A549 (cell line): ENCODE results near the gene COASY.

ENCODE experiments used
- ATOH8 ChIP-seq: fragments of 250-450 bp; sonication (Bioruptor Pico); IDR thresholded peaks from 2 replicates; pipeline ENCODE4 v1.5.0; 2020; ENCODE audit warnings: low read depth, mild to moderate bottlenecking, moderate library complexity
- ESRRA ChIP-seq: fragments of 150-350 bp; IDR thresholded peaks from 2 replicates; pipeline ENCODE4 v1.6.1; 2014; ENCODE audit warnings: mild to moderate bottlenecking, low read length, borderline replicate concordance
- GATA3 ChIP-seq: IDR thresholded peaks from 2 replicates; pipeline ENCODE4 v1.6.1; 2012; ENCODE audit warnings: borderline replicate concordance
- HMGXB4 ChIP-seq: fragments of 250-450 bp; sonication (Bioruptor Pico); IDR thresholded peaks from 2 replicates; pipeline ENCODE4 v1.5.0; 2021; ENCODE audit warnings: mild to moderate bottlenecking, moderate library complexity, borderline replicate concordance
- HOXA7 ChIP-seq: fragments of 250-450 bp; sonication (Bioruptor Pico); IDR thresholded peaks from 2 replicates; pipeline ENCODE4 v1.5.0; 2020; ENCODE audit warnings: mild to moderate bottlenecking, moderate library complexity
- POLR2A ChIP-seq: IDR thresholded peaks from 2 replicates; pipeline ENCODE4 v1.6.1; 2012; ENCODE audit warnings: mild to moderate bottlenecking, low read length
- SREBF2 ChIP-seq: fragments of 450-650 bp; IDR thresholded peaks from 2 replicates; pipeline ENCODE4 v1.6.1; 2014; ENCODE audit warnings: mild to moderate bottlenecking, moderate library complexity
- TP53 ChIP-seq: fragments of 250-450 bp; sonication (Bioruptor Pico); IDR thresholded peaks from 2 replicates; pipeline ENCODE4 v1.5.0; 2021; ENCODE audit warnings: mild to moderate bottlenecking, moderate library complexity
- TF ChIP-seq, protein P1 (sequence below): fragments of >200 bp; sonication (Bioruptor Twin); formaldehyde crosslinking; IDR thresholded peaks from 3 replicates; pipeline ENCODE4 v1.5.1; 2016
- TF ChIP-seq, protein P2 (sequence below): IDR thresholded peaks from 2 replicates; pipeline ENCODE4 v1.6.1; 2012
- TF ChIP-seq, protein P3 (sequence below): IDR thresholded peaks from 2 replicates; pipeline ENCODE4 v1.6.1; 2012

DNA sequence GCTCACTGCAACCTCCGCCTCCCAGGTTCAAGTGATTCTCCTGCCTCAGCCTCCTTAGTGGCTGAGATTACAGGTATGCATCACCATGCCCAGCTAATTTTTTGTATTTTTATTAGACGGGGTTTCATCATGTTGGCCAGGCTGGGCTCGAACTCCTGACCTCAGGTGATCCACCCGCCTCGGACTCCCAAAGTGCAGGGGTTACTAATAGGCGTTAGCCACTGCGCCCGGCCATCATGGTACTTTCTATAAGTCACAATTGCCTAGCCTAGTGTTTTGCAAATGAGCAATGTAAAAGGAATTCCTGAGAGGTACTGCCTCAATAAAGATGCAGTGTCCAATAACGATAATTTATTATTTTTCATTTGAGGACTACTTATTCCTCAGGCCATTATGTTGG, 29.5 kb downstream of the COASY start:
- TF ChIP-seq HMGXB4 (CRISPR knock-in tag), result no peak
- TF ChIP-seq, protein P1, sequence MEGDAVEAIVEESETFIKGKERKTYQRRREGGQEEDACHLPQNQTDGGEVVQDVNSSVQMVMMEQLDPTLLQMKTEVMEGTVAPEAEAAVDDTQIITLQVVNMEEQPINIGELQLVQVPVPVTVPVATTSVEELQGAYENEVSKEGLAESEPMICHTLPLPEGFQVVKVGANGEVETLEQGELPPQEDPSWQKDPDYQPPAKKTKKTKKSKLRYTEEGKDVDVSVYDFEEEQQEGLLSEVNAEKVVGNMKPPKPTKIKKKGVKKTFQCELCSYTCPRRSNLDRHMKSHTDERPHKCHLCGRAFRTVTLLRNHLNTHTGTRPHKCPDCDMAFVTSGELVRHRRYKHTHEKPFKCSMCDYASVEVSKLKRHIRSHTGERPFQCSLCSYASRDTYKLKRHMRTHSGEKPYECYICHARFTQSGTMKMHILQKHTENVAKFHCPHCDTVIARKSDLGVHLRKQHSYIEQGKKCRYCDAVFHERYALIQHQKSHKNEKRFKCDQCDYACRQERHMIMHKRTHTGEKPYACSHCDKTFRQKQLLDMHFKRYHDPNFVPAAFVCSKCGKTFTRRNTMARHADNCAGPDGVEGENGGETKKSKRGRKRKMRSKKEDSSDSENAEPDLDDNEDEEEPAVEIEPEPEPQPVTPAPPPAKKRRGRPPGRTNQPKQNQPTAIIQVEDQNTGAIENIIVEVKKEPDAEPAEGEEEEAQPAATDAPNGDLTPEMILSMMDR, result no peak
- no peak for TF ChIP-seq GATA3
- no peak for TF ChIP-seq TP53 (CRISPR knock-in tag)
- no peak for TF ChIP-seq ESRRA
- TF ChIP-seq, protein P2, sequence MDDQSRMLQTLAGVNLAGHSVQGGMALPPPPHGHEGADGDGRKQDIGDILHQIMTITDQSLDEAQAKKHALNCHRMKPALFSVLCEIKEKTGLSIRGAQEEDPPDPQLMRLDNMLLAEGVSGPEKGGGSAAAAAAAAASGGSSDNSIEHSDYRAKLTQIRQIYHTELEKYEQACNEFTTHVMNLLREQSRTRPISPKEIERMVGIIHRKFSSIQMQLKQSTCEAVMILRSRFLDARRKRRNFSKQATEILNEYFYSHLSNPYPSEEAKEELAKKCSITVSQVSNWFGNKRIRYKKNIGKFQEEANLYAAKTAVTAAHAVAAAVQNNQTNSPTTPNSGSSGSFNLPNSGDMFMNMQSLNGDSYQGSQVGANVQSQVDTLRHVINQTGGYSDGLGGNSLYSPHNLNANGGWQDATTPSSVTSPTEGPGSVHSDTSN, result no peak
- TF ChIP-seq, protein P3, sequence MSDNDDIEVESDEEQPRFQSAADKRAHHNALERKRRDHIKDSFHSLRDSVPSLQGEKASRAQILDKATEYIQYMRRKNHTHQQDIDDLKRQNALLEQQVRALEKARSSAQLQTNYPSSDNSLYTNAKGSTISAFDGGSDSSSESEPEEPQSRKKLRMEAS, result no peak
- TF ChIP-seq HOXA7 (CRISPR knock-in tag), result no peak
- no peak for TF ChIP-seq ATOH8 (CRISPR knock-in tag)
- no peak for TF ChIP-seq POLR2A
- no peak for TF ChIP-seq SREBF2
